Fibroblast of lung (primary cell): ENCODE measurements around the gene PHETA1. TPM values are rescaled to one million over a fixed set of nuclear protein-coding genes. Genes with fewer than 3 reads are reported as not detected.

ENCODE experiments used
- DNase-seq, 2 donors: peaks; one replicate each; pipeline versions ENCODE4 v3.0.0 to v3.0.0-alpha.2; 2010; ENCODE audit warnings: low read depth in 2 of 2
- H2AFZ ChIP-seq: 2 replicates; pipeline ENCODE4 v1.5.1; 2012; ENCODE audit warnings: low read length, control low read depth, inconsistent platforms
- H3K27ac ChIP-seq: 2 replicates; pipeline ENCODE4 v1.5.1; 2011; ENCODE audit warnings: low read length, control low read depth; ENCODE audit not compliant: insufficient read depth
- H3K27me3 ChIP-seq: 2 replicates; pipeline ENCODE4 v1.5.1; 2011; ENCODE audit warnings: mild to moderate bottlenecking, low read length; ENCODE audit not compliant: control insufficient read depth, insufficient read depth
- H3K36me3 ChIP-seq: 2 replicates; pipeline ENCODE4 v1.5.1; 2011; ENCODE audit warnings: low read length; ENCODE audit not compliant: control insufficient read depth, insufficient read depth
- H3K4me1 ChIP-seq: 2 replicates; pipeline ENCODE4 v1.5.1; 2011; ENCODE audit warnings: low read length; ENCODE audit not compliant: control insufficient read depth, insufficient read depth; ENCODE audit errors: extremely low read depth
- H3K4me2 ChIP-seq: 2 replicates; pipeline ENCODE4 v1.5.1; 2011; ENCODE audit warnings: low read length, control low read depth; ENCODE audit not compliant: insufficient read depth; ENCODE audit errors: extremely low read depth
- H3K4me3 ChIP-seq, 4 experiments: fragments of 200-600 bp in 1 of 4; sonication (generic) in 1 of 4; replicated peaks in 1 of 4; 2 replicates each; pipeline ENCODE4 v1.5.1; 2011 to 2016; ENCODE audit warnings: low read length in 4 of 4, low read depth in 3 of 4, mild to moderate bottlenecking in 3 of 4, control low read depth in 2 of 4, inconsistent platforms in 1 of 4, mixed read lengths in 1 of 4; ENCODE audit not compliant: insufficient read depth in 1 of 4; ENCODE audit errors: control extremely low read depth in 1 of 4
- H3K79me2 ChIP-seq: 2 replicates; pipeline ENCODE4 v1.5.1; 2012; ENCODE audit warnings: mild to moderate bottlenecking, low read length, inconsistent platforms; ENCODE audit not compliant: control insufficient read depth, insufficient read depth
- H3K9ac ChIP-seq: 2 replicates; pipeline ENCODE4 v1.5.1; 2011; ENCODE audit warnings: mild to moderate bottlenecking, low read length, control low read depth; ENCODE audit not compliant: insufficient read depth
- H3K9me3 ChIP-seq: 2 replicates; pipeline ENCODE4 v1.5.1; 2012; ENCODE audit warnings: low read depth, low read length; ENCODE audit not compliant: control insufficient read depth, insufficient read depth
- H4K20me1 ChIP-seq: 2 replicates; pipeline ENCODE4 v1.5.1; 2011; ENCODE audit warnings: low read length; ENCODE audit not compliant: control insufficient read depth, insufficient read depth; ENCODE audit errors: extremely low read depth
- CTCF ChIP-seq, 2 donors: IDR thresholded peaks in 1 of 2; conservative IDR thresholded peaks in 1 of 2; 1 replicate in 1 of 2; 2 replicates in 1 of 2; pipeline ENCODE4 v1.5.1; 2011 to 2012; ENCODE audit warnings: low read length in 2 of 2, control low read depth in 1 of 2, inconsistent platforms in 1 of 2, low read depth in 1 of 2, mild to moderate bottlenecking in 1 of 2
- EZH2 ChIP-seq: IDR thresholded peaks from 2 replicates; pipeline ENCODE4 v1.5.1; 2012; ENCODE audit warnings: low read length, control low read depth, mild to moderate bottlenecking; ENCODE audit errors: missing control alignments
- polyA plus RNA-seq, 2 donors: library from polyadenylated mRNA; depleted of rRNA in 1 of 2; stranded (reverse) in 1 of 2; unstranded in 1 of 2; fragments of >200 nt; gene quantifications; 2 replicates each; pipeline ENCODE4 v1.2.1, GENCODE V29; 2011 to 2012; ENCODE audit warnings: missing spikeins in 1 of 2
- total RNA-seq: library from RNA; depleted of rRNA; stranded (reverse); fragments of >200 nt; gene quantifications from 2 replicates; pipeline ENCODE4 v1.2.1, GENCODE V29; 2014

Gene PHETA1
- total and polyA plus RNA-seq, 2 donors (not counting 1 experiment from before 2014, with no cell fraction given), result 2.6 to 3.8 TPM

- Histone ChIP-seq H2AFZ (no peak overlapping the region), H3K4me1 (no peaks in the 10 kb centered on the region), H3K4me2 (no peak overlapping the region), H3K9me3 (no peaks in the 10 kb centered on the region), H3K79me2 (no peaks in the 10 kb centered on the region), H3K36me3 (no peaks in the 10 kb centered on the region), H4K20me1 (no peaks in the 10 kb centered on the region), H3K27ac (no peak overlapping the region), H3K9ac (no peak overlapping the region), H3K4me3 (no peak overlapping the region), H3K27me3 (peaks cover 3% of the 10 kb centered on the region)
- no peak for DNase-seq
- TF ChIP-seq EZH2 (no peak), CTCF (conservative IDR thresholded peaks at IDR 0.05 in 1 of 2, IDR thresholded peaks at IDR 0.05 in 1 of 2; ENCODE audit: low read depth in 1 of 2, low read length in 2 of 2) (no peak)
Observed at GRCh38 chr12:111354511-111354910, 14.4 kb downstream of the PHETA1 start.

- Histone ChIP-seq H2AFZ (no peak overlapping the region), H3K4me2 (no peak overlapping the region), H3K9me3 (no peaks in the 10 kb centered on the region), H3K79me2 (no peaks in the 10 kb centered on the region), H3K36me3 (no peaks in the 10 kb centered on the region), H4K20me1 (no peaks in the 10 kb centered on the region), H3K9ac (no peak overlapping the region), H3K4me3 (no peak overlapping the region), H3K4me1 (no peaks in the 10 kb centered on the region), H3K27ac (no peak overlapping the region), H3K27me3 (peaks cover 3% of the 10 kb centered on the region)
- no peak for DNase-seq
- TF ChIP-seq CTCF (conservative IDR thresholded peaks at IDR 0.05 in 1 of 2, IDR thresholded peaks at IDR 0.05 in 1 of 2; ENCODE audit: low read depth in 1 of 2, low read length in 2 of 2), result no peak
- no peak for TF ChIP-seq EZH2
Observed at GRCh38 chr12:111353603-111354295, 15.1 kb downstream of the PHETA1 start.

- H3K36me3 ChIP-seq, result no peaks in the 10 kb centered on the region
- H3K4me3 ChIP-seq, result no peak overlapping the region
- DNase-seq, result no peak
- H3K9me3 ChIP-seq, result no peaks in the 10 kb centered on the region
- H3K9ac ChIP-seq, result no peak overlapping the region
- H2AFZ ChIP-seq, result no peak overlapping the region
- no peaks in the 10 kb centered on the region for H4K20me1 ChIP-seq
- TF ChIP-seq EZH2 (no peak), CTCF (conservative IDR thresholded peaks at IDR 0.05 in 1 of 2, IDR thresholded peaks at IDR 0.05 in 1 of 2; ENCODE audit: low read depth in 1 of 2, low read length in 2 of 2) (no peak)
- no peak overlapping the region for H3K4me2 ChIP-seq
- H3K27ac ChIP-seq, result no peak overlapping the region
- H3K79me2 ChIP-seq, result no peaks in the 10 kb centered on the region
- H3K4me1 ChIP-seq, result no peaks in the 10 kb centered on the region
- H3K27me3 ChIP-seq, result peaks cover 3% of the 10 kb centered on the region
Observed at GRCh38 chr12:111353026-111353425, 15.9 kb downstream of the PHETA1 start.
